GM06990 (cell line): Measurements from ENCODE around the gene PRKCE.

Experiments
- DNase-seq: peaks from one replicate; pipeline ENCODE4 v3.0.0-alpha.2; 2011; ENCODE audit not compliant: insufficient read length; ENCODE audit errors: extremely low read depth
- H3K27me3 ChIP-seq: replicated peaks from 2 replicates; pipeline ENCODE4 v1.6.0; 2011; ENCODE audit warnings: low read length; ENCODE audit not compliant: control insufficient read depth, insufficient read depth
- H3K36me3 ChIP-seq: 2 replicates; pipeline ENCODE4 v1.5.1; 2011; ENCODE audit warnings: low read length; ENCODE audit not compliant: control insufficient read depth, insufficient read depth
- H3K4me3 ChIP-seq: replicated peaks from 2 replicates; pipeline ENCODE4 v1.5.1; 2011; ENCODE audit warnings: low read depth, mild to moderate bottlenecking, control low read depth, low read length
- TF ChIP-seq, protein P1 (sequence below): IDR thresholded peaks from 2 replicates; pipeline ENCODE4 v1.5.1; 2011; ENCODE audit warnings: low read length, control low read depth, mild to moderate bottlenecking, inconsistent platforms; ENCODE audit not compliant: insufficient read depth, poor library complexity, severe bottlenecking

Gene PRKCE

DNA sequence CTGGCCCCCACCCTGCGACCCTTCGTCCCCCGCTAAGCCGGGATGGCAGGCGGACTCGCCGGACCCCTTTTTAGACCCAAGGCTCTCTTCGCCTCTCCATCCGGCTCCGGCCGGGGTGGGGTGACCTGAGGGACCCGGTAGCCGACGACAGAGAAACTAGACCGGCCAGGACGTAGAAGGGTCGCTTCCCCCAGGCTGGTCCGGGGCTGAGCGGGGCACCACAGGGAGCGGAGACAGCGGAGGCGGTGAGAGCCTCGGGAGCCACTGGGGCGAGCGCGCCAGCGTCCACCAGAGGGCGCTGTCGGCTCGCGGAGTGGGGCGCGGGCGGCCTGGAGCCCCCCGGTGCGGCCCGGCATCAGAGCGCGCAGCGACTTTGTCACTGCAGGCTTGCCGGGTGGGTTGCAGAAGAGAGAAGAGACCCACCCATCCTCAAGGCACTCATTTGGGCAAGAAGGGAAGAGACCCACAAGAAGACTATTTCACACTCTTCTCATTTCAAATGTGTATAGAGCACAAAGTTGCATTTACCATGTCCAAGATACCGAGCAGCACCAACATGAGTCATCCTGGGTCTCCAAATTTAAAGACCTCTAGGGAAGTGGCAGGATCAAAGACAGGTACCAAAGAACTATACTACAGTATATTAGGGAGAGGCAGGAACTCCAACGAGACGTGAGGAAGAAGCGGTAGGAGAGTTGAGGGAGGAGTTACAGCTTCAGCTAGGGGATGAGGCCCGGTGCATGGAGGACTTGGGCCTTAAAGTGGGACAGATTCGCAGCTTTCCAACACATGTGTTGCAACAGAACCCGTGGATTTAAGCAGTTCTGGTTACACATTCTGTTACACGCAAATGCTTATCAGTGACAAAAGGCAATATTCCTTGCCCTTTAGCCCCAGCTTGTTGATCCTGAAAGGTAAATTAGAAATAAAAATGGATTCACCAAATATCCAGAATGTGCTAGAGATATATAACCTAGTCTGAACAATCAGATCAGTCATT, 7.6 kb upstream of the PRKCE start:
- H3K27me3 ChIP-seq, result peaks cover 3% of the 10 kb centered on the region; the same call in 1 of the 2 replicates
- peak; percentile 78 for DNase-seq
- H3K36me3 ChIP-seq, result no peaks in the 10 kb centered on the region
- TF ChIP-seq, protein P1, sequence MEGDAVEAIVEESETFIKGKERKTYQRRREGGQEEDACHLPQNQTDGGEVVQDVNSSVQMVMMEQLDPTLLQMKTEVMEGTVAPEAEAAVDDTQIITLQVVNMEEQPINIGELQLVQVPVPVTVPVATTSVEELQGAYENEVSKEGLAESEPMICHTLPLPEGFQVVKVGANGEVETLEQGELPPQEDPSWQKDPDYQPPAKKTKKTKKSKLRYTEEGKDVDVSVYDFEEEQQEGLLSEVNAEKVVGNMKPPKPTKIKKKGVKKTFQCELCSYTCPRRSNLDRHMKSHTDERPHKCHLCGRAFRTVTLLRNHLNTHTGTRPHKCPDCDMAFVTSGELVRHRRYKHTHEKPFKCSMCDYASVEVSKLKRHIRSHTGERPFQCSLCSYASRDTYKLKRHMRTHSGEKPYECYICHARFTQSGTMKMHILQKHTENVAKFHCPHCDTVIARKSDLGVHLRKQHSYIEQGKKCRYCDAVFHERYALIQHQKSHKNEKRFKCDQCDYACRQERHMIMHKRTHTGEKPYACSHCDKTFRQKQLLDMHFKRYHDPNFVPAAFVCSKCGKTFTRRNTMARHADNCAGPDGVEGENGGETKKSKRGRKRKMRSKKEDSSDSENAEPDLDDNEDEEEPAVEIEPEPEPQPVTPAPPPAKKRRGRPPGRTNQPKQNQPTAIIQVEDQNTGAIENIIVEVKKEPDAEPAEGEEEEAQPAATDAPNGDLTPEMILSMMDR, result peak; percentile 47
- H3K4me3 ChIP-seq, result peak overlapping the region; percentile 46

- Histone ChIP-seq H3K27me3 (peaks cover 3% of the 10 kb centered on the region; the same call in 1 of the 2 replicates), H3K4me3 (no peak overlapping the region), H3K36me3 (no peaks in the 10 kb centered on the region)
- DNase-seq, result no peak
- TF ChIP-seq, protein P1, result no peak
Measured at GRCh38 chr2:45646289-45646688, 5.2 kb upstream of the PRKCE start.

- TF ChIP-seq, protein P1, result no peak
- Histone ChIP-seq H3K27me3 (peaks cover 2% of the 10 kb centered on the region; the same call in 1 of the 2 replicates), H3K4me3 (no peak overlapping the region), H3K36me3 (no peaks in the 10 kb centered on the region)
- no peak for DNase-seq
Measured at GRCh38 chr2:45647356-45647755, 4.1 kb upstream of the PRKCE start.

DNA sequence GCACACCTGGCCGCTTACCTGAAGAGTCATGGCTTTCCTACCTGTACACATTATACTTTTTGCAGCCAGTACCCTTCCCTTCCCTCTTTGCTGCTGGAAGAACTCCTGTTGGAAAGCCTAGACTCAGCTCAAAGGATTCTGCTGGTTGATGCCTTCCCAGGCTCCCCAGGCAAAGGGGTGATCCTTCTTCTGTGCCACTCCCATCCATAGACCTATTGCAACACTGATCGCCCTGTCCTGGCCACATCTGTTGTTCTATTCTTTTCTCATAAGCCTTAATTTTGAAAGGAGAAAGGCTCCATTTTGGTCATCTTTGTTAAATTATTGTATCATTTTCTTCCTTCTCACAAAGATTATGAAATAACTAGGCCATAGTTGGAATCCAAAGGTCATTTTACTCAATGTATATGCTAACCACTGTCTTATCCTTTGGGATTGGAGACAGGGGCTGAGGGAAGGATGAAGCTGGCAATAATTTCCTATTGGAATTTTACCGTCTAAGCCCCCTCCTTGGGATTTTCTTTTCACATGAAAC, 3.4 kb upstream of the PRKCE start:
- TF ChIP-seq, protein P1, result no peak
- no peak for DNase-seq
- Histone ChIP-seq H3K27me3 (no peaks in the 10 kb centered on the region; the same call in 1 of the 2 replicates), H3K36me3 (no peaks in the 10 kb centered on the region), H3K4me3 (no peak overlapping the region)

- no peak overlapping the region for H3K4me3 ChIP-seq
- no peaks in the 10 kb centered on the region; the same call in 1 of the 2 replicates for H3K27me3 ChIP-seq
- TF ChIP-seq, protein P1, result no peak
- DNase-seq, result no peak
- H3K36me3 ChIP-seq, result no peaks in the 10 kb centered on the region
Measured at GRCh38 chr2:45648636-45649035, 2.8 kb upstream of the PRKCE start.
